Prostate gland (tissue), 2 donors: Measurements from ENCODE around the gene NARF.
"Not testable (repeated sequence)": the region's sequence is repeated elsewhere in the genome, so short reads cannot be mapped to it uniquely, and the experiment has no call there.

Experiments
- POLR2A ChIP-seq: fragments of 450-650 bp; IDR thresholded peaks from one replicate; pipeline ENCODE4 v1.6.1; 2016; ENCODE audit warnings: antibody characterized with exemption, mild to moderate bottlenecking
- POLR2AphosphoS5 ChIP-seq: sonication (generic); formaldehyde crosslinking; IDR thresholded peaks from one replicate; pipeline ENCODE4 v1.6.1; 2017; ENCODE audit warnings: antibody characterized with exemption
- TF ChIP-seq, protein P1 (sequence below), 4 experiments: fragments of 200-600 bp in 2 of 4; fragments of 450-650 bp in 2 of 4; sonication (generic) in 2 of 4; IDR thresholded peaks; 1 replicate in 3 of 4; 2 replicates in 1 of 4; pipeline ENCODE4 v1.5.1; 2016 to 2019; ENCODE audit warnings: antibody characterized with exemption in 4 of 4, mild to moderate bottlenecking in 2 of 4, moderate library complexity in 2 of 4

DNA sequence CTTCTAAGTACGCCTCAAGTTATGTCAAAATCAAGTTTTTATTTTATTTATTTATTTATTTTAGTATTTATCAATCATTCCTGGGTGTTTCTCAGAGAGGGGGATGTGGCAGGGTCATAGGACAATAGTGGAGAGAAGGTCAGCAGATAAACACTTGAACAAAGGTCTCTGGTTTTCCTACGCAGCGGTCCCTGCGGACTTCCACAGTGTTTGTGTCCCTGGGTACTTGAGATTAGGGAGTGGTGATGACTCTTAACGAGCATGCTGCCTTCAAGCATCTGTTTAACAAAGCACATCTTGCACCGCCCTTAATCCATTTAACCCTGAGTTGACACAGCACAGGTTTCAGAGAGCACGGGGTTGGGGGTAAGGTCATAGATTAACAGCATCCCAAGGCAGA, 5.4 kb upstream of the NARF start:
- TF ChIP-seq, protein P1, sequence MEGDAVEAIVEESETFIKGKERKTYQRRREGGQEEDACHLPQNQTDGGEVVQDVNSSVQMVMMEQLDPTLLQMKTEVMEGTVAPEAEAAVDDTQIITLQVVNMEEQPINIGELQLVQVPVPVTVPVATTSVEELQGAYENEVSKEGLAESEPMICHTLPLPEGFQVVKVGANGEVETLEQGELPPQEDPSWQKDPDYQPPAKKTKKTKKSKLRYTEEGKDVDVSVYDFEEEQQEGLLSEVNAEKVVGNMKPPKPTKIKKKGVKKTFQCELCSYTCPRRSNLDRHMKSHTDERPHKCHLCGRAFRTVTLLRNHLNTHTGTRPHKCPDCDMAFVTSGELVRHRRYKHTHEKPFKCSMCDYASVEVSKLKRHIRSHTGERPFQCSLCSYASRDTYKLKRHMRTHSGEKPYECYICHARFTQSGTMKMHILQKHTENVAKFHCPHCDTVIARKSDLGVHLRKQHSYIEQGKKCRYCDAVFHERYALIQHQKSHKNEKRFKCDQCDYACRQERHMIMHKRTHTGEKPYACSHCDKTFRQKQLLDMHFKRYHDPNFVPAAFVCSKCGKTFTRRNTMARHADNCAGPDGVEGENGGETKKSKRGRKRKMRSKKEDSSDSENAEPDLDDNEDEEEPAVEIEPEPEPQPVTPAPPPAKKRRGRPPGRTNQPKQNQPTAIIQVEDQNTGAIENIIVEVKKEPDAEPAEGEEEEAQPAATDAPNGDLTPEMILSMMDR (IDR thresholded peaks at IDR 0.05) = not testable (repeated sequence)
- not testable (repeated sequence) for TF ChIP-seq POLR2A, POLR2AphosphoS5
